NOMO-1 treated with dmso at 0.1 percent for 144 hours (cell line): ENCODE measurements around the gene CUL4A.

Source experiments
- DNase-seq: peaks from one replicate; lab custom pipeline; 2025; ENCODE audit not compliant: unreplicated experiment; lab: John Stamatoyannopoulos, UW

The CUL4A gene

GRCh38 chr13:113179374-113180230 is 29.8 kb upstream of the CUL4A start:
- DNase-seq, result no peak

DNA sequence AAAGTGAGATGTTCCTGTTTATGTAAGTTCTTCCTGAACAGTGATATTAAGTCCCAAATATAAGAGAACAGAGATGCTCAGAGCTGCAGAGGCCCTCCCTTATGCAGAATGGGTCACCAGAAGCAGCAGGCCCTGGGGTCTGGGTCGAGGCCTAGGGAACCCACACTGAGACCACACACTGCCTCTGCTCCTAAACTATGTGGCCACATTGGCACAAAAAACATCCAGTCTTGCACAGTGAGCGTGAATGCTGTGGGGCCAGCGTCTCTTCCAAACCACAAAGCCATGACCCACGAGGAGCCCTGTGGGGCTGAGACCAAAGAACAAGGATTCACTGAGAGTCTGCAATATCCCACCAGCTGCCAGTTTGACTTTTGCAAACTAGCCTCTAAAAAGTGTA is 27.4 kb upstream of the CUL4A start:
- no peak for DNase-seq

GRCh38 chr13:113183450-113184129 is 25.8 kb upstream of the CUL4A start:
- DNase-seq, result no peak

- no peak for DNase-seq
Measured at GRCh38 chr13:113184568-113185440, 24.6 kb upstream of the CUL4A start.

GRCh38 chr13:113186061-113186900 is 23.1 kb upstream of the CUL4A start:
- no peak for DNase-seq

GRCh38 chr13:113187263-113187669 is 22.1 kb upstream of the CUL4A start:
- peak; percentile 69 for DNase-seq

DNA sequence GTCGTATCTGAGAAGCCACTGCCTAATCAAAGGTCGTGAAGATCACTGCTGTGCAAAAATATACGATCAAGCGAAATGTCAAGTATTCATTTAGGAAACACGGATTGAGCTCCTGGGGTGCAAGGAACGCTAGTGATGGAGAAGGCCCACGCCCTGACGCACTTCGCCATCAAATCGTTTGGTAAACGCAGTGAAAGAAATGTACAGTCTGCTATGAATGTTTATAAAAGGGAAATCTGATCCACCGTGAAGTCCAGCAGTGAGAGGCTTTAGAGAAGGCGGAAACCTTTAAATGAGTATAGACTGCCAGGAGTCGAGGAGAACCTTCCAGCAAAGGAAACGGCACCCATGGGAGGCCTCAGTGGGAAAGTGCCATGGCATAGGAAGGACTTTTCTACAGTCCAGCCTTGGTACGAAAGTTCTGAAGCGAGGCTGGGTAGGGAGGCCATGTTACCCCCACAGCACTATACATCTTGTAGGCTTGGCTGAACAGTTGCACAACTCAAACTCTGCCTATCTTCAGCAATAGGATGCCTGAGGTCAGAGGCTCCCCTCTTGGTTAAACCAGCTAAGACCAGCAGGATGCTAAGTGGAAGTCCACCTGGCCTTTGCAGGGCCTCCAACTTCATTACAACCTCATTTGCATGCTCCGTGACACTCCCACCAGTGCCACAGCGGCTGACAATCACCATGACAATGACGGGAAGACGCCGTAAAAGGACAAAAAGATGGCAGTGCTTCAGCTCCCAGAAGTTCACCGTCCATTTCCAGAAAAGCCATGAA is 21.3 kb upstream of the CUL4A start:
- no peak for DNase-seq

- no peak for DNase-seq
Measured at GRCh38 chr13:113190181-113190580, 19.2 kb upstream of the CUL4A start.

DNA sequence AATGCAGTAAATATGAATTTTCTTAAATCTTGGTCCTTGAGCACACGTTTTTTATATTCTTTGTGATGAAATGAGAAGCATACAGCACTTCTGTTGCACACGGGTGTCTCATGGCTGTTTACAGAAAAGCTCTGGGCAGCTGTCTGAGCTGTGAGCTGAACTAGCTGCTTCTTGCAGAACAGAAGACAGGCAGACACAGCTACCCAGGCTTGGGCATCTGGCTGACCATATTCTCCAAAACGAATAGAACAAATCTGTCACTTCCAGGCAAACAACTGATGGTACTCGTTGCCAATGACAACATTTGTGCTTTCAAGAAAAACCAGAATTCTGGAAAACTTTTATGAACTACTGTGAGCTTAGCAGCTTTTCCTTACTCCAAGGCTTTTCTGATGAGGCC is 17.1 kb upstream of the CUL4A start:
- DNase-seq, result no peak

GRCh38 chr13:113192902-113193301 is 16.5 kb upstream of the CUL4A start:
- no peak for DNase-seq

DNA sequence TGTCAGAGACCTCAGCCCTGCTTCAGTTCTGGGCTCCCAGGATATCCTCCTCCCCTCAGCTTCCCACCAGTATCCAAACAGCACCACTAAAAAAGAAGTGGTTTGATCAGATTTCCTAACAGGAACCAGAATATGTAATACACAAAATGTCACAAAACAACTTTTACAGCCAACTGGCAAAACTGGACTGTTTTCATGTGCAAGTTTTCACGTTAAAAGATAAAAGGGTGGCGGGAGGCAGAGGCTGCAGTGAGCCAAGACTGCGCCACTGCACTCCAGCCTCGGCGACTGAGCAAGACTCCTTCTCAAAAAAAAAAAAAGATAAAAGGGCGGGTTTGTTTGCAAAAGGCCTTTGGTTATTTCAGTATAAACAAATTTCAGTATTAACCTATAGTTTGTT is 14.1 kb upstream of the CUL4A start:
- no peak for DNase-seq

- no peak for DNase-seq
Measured at GRCh38 chr13:113196970-113197737, 12.3 kb upstream of the CUL4A start.

DNA sequence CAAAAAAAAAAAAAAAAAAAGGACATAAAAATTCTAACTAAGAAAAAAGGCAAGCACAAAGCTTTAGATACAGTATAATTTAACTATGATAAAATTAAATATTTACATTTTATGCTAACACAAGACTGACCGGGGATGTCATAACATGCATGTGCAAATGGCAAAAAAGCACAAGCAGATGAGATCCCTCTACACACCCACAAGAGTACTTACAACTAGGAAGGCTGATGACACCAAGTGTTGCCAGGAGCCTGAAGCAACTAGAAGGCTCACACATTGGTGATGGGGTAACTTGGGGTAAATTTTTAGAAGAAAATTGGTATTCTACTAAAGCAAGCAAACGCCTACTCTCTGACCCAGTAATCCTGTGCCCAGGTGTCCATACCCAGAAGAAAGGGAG is 7.6 kb upstream of the CUL4A start:
- DNase-seq, result no peak

DNA sequence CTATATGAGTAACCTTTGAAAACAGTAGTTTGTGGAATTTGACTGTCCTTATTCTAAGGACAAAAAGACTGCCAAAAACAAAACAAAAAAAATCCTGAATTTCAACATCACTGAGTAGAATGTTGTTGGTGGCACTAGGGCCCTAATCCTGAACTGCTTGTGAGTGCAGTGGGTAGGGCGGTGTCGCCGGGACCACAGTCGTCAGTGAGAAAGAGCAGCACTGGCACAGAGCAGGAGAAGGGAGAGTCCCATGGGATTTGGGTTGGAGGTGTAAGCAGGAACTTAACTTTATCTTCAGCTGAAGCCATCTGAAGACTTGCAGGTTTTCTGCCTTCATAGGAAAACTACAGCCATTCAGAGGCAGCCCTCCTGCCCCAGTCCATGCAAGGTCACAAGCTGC is 6.5 kb upstream of the CUL4A start:
- DNase-seq, result no peak

- DNase-seq, result no peak
Measured at GRCh38 chr13:113203507-113204377, 5.7 kb upstream of the CUL4A start.

GRCh38 chr13:113204378-113204734 is 5.1 kb upstream of the CUL4A start:
- DNase-seq, result no peak

DNA sequence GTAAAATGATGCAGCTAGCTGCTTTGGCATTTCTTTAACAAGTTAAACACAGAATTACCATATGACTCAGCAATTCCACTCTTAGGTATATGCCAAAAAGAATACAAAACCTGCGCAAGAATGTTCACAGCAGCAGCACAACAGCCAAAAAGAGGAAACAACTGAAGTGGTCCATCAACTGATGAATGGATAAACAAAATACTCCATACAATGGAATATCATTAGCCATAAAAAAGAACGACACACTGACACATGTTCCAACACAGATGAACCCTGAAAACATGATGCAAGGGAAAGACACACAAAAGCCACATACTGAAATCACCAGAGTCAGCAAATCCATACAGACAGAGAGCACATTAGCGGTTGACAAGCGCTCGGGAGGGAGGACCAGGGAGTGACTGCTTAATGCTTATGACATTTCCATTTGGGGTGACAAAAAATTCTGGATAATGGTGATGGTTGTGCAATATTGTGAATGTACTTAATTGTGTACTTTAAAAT is 3.9 kb upstream of the CUL4A start:
- no peak for DNase-seq

DNA sequence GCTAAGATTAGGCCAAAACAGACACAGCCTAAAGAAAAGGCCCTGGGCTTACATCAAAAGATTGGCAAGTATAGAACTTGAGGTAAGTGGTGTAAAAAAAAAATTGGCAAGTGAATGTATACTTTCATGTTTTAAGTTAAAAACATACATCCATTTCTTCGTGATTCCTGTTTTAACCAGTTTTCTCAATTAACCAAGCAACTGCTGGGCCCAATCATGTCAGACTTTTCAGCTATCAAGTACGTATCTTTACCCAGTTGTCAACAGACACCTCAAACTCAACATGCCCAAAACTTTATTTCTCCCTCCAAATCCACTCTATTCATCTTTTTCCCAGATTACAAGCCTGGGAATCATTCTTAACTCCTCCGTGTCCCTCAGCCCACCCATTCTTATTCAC is 2.0 kb upstream of the CUL4A start:
- no peak for DNase-seq
